Thoracic aorta (tissue), 2 donors: ENCODE results near the gene NDUFV1. TPM values are rescaled to one million over a fixed set of nuclear protein-coding genes. Genes with fewer than 3 reads are reported as not detected.

Experiments used
- ATAC-seq: fragments of 150-250 bp; one replicate; pipeline ENCODE4 v1.8.0; 2017; ENCODE audit warnings: low read depth; ENCODE audit not compliant: insufficient number of reproducible peaks, low FRiP score
- DNase-seq: peaks from one replicate; pipeline ENCODE4 v3.0.0-alpha.2; 2020; ENCODE audit warnings: low spot score
- H3K27ac ChIP-seq, 2 donors: fragments of 200-600 bp; sonication (generic); 1 replicate in 1 of 2; 2 replicates in 1 of 2; pipeline ENCODE4 v1.5.1; 2016; ENCODE audit warnings: mild to moderate bottlenecking in 2 of 2, moderate library complexity in 2 of 2
- H3K27me3 ChIP-seq: fragments of 200-600 bp; sonication (generic); replicated peaks from 2 replicates; pipeline ENCODE4 v1.6.0; 2016; ENCODE audit warnings: mild to moderate bottlenecking; ENCODE audit not compliant: insufficient read depth
- H3K36me3 ChIP-seq: fragments of 200-600 bp; sonication (generic); one replicate; pipeline ENCODE4 v1.5.1; 2016
- H3K4me1 ChIP-seq, 2 donors: fragments of 200-600 bp; sonication (generic); 1 replicate in 1 of 2; 2 replicates in 1 of 2; pipeline versions ENCODE4 v1.5.1 to v1.6.0; 2016; ENCODE audit warnings: low read depth in 2 of 2, mild to moderate bottlenecking in 1 of 2; ENCODE audit not compliant: control insufficient read depth in 1 of 2
- H3K4me3 ChIP-seq: fragments of 200-600 bp; sonication (generic); 2 replicates; pipeline ENCODE4 v1.5.1; 2016; ENCODE audit warnings: mild to moderate bottlenecking
- H3K9me3 ChIP-seq: fragments of 200-600 bp; sonication (generic); 2 replicates; pipeline ENCODE4 v1.5.1; 2016
- total RNA-seq, 2 donors: library from RNA; depleted of rRNA; stranded (reverse); fragments of >200 nt; gene quantifications; one replicate each; pipeline versions ENCODE4 v1.1.0 to v1.2.3, GENCODE V29; 2016
- TF ChIP-seq, protein P1 (sequence below): fragments of 200-600 bp; sonication (generic); IDR thresholded peaks from one replicate; pipeline ENCODE4 v1.5.1; 2019; ENCODE audit warnings: antibody characterized with exemption

NDUFV1 gene
- total RNA-seq, 2 donors from 2014 or later: 240 to 252 TPM

DNA sequence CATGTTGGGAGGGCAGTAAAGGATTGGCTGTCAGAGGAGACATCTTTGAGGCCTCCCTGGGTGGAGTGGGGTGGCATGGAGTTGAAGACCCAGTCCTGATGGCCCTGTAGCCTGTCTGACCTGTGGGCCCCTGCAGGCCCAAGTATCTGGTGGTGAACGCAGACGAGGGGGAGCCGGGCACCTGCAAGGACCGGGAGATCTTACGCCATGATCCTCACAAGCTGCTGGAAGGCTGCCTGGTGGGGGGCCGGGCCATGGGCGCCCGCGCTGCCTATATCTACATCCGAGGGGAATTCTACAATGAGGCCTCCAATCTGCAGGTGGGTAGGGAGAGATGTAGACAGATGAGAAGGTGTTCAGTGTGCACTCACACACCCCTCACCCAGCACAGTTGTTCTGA lies 2.6 kb downstream of the NDUFV1 start:
- Histone ChIP-seq H3K36me3 (peaks cover 19% of the 10 kb centered on the region), H3K4me3 (no peak overlapping the region), H3K9me3 (no peaks in the 10 kb centered on the region), H3K27ac (no peak overlapping the region), H3K4me1 (peaks cover 9 to 35% of the 10 kb centered on the region in 2 donors), H3K27me3 (no peaks in the 10 kb centered on the region)
- no peak for DNase-seq
- no peak for ATAC-seq
- TF ChIP-seq, protein P1, sequence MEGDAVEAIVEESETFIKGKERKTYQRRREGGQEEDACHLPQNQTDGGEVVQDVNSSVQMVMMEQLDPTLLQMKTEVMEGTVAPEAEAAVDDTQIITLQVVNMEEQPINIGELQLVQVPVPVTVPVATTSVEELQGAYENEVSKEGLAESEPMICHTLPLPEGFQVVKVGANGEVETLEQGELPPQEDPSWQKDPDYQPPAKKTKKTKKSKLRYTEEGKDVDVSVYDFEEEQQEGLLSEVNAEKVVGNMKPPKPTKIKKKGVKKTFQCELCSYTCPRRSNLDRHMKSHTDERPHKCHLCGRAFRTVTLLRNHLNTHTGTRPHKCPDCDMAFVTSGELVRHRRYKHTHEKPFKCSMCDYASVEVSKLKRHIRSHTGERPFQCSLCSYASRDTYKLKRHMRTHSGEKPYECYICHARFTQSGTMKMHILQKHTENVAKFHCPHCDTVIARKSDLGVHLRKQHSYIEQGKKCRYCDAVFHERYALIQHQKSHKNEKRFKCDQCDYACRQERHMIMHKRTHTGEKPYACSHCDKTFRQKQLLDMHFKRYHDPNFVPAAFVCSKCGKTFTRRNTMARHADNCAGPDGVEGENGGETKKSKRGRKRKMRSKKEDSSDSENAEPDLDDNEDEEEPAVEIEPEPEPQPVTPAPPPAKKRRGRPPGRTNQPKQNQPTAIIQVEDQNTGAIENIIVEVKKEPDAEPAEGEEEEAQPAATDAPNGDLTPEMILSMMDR: no peak

DNA sequence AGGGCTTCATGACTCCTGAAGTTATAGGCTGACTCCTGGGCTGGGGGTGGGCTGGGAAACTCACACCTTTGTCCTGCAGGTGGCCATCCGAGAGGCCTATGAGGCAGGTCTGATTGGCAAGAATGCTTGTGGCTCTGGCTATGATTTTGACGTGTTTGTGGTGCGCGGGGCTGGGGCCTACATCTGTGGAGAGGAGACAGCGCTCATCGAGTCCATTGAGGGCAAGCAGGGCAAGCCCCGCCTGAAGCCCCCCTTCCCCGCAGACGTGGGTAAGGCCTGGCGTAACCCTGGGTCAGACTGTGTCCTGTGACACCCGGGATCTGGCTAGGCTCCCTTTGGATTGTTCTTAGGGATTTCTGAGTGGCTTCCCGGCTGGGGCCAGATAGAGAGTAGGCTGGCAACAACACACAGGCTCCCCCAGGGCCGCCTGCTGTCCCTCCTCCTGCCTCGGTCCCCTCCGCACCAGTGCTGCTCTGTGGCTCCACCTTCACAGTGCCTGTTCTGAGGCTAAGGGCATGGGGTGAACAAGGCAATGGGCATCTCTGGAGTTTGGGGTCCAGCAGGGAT lies 3.6 kb downstream of the NDUFV1 start:
- Histone ChIP-seq H3K27me3 (no peaks in the 10 kb centered on the region), H3K27ac (no peak overlapping the region), H3K4me3 (no peak overlapping the region), H3K4me1 (peaks cover 11 to 33% of the 10 kb centered on the region in 2 donors), H3K36me3 (peaks cover 19% of the 10 kb centered on the region), H3K9me3 (no peaks in the 10 kb centered on the region)
- no peak for ATAC-seq
- TF ChIP-seq, protein P1: no peak
- no peak for DNase-seq

DNA sequence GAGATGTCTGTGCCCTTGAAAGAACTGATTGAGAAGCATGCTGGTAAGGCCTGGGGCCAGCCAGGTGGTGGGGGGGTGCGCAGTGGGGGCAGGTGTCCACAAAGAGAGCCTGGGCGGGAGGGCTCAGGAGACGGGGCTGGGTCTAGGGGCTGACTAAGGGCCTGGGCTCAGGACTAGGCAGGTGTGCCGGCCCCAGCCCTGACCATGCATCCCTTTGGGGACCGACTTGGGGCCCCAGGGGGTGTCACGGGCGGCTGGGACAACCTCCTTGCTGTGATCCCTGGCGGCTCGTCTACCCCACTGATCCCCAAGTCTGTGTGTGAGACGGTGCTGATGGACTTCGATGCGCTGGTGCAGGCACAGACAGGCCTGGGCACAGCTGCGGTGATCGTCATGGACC lies 4.4 kb downstream of the NDUFV1 start:
- Histone ChIP-seq H3K4me3 (no peak overlapping the region), H3K36me3 (peaks cover 19% of the 10 kb centered on the region), H3K4me1 (peaks cover 11 to 25% of the 10 kb centered on the region in 2 donors), H3K9me3 (no peaks in the 10 kb centered on the region), H3K27ac (no peak overlapping the region), H3K27me3 (no peaks in the 10 kb centered on the region)
- DNase-seq (no peak), ATAC-seq (no peak)
- TF ChIP-seq, protein P1: no peak

DNA sequence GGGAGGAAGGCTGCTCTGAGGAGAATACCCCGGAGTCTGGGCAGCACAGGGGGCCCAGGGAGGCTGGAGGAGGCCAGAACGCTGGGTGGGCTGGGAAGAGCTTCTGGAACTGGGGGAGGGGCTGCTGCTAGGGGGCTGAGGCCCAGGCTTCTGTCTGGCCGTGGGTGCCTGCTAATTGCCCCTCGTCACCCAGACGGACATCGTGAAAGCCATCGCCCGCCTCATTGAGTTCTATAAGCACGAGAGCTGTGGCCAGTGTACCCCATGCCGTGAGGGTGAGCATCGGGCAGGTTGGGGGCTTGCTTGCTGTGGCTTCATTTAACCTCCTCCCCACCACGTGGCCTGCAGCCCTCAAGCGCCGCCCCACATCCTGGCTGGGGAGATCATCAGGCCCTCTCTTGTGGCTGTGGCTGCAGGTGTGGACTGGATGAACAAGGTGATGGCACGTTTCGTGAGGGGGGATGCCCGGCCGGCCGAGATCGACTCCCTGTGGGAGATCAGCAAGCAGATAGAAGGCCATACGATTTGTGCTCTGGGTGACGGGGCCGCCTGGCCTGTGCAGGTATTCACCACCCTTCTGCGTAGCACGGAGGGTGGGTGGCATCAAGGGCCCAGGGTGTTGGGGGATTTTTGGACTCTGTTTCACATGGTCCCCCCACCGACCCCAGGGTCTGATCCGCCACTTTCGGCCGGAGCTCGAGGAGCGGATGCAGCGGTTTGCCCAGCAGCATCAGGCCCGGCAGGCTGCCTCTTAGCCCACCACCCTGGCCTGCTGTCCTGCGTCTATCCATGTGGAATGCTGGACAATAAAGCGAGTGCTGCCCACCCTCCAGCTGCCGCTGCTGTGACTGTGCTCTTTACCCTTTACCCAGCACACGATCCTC lies 5.2 kb downstream of the NDUFV1 start:
- DNase-seq: no peak

DNA sequence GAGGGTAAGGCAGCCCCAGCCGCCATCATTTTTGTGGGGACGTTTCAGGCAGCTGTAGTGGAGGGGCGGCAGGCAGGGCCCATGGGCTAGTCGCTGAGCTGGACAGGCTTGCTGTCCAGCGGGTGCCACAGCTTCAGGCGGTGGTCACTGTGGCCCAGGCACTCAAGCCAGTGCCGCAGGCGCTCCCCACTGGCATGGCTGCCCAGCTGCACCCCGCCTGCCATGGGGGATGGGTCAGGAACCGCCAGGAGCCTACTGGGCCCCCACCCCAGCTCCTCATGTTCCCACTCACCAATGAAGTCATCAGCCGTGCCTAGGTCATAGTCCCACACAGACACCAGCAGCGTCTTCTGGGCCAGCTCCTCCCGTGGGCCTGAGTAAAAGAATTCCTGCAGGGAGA lies 6.0 kb downstream of the NDUFV1 start:
- DNase-seq (no peak), ATAC-seq (no peak)
- no peak overlapping the region for H3K27ac ChIP-seq
- no peak overlapping the region for H3K4me3 ChIP-seq
- peaks cover 19% of the 10 kb centered on the region for H3K36me3 ChIP-seq
- H3K27me3 ChIP-seq: no peaks in the 10 kb centered on the region
- TF ChIP-seq, protein P1: no peak
- peaks cover 5 to 15% of the 10 kb centered on the region in 2 donors for H3K4me1 ChIP-seq
- no peaks in the 10 kb centered on the region for H3K9me3 ChIP-seq

More for the DNA sequence above, 5.2 kb downstream of the NDUFV1 start:
- ATAC-seq: no peak
- H3K27ac ChIP-seq: no peak overlapping the region
- H3K27me3 ChIP-seq: no peaks in the 10 kb centered on the region
- no peaks in the 10 kb centered on the region for H3K9me3 ChIP-seq
- H3K36me3 ChIP-seq: peaks cover 19% of the 10 kb centered on the region
- no peak overlapping the region for H3K4me3 ChIP-seq
- TF ChIP-seq, protein P1: no peak
- H3K4me1 ChIP-seq: peaks cover 11 to 22% of the 10 kb centered on the region in 2 donors
